ENCODE measurements around the gene KIF3A. TPM values are rescaled to one million over a fixed set of nuclear protein-coding genes. Genes with fewer than 3 reads are reported as not detected.

Gene KIF3A
- total RNA-seq, 1 experiment from 2014 or later, result 6.7 TPM

- in situ Hi-C loops (cut with HindIII; ENCODE audit: low pct_unique_long_range_greater_than_20kb, low sequenced_read_pairs), result no loop called here
- DNase-seq (ENCODE audit: low read depth, low spot score), result no peak
Measured at GRCh38 chr5:132760049-132760420, 22.7 kb upstream of the KIF3A start.

DNA sequence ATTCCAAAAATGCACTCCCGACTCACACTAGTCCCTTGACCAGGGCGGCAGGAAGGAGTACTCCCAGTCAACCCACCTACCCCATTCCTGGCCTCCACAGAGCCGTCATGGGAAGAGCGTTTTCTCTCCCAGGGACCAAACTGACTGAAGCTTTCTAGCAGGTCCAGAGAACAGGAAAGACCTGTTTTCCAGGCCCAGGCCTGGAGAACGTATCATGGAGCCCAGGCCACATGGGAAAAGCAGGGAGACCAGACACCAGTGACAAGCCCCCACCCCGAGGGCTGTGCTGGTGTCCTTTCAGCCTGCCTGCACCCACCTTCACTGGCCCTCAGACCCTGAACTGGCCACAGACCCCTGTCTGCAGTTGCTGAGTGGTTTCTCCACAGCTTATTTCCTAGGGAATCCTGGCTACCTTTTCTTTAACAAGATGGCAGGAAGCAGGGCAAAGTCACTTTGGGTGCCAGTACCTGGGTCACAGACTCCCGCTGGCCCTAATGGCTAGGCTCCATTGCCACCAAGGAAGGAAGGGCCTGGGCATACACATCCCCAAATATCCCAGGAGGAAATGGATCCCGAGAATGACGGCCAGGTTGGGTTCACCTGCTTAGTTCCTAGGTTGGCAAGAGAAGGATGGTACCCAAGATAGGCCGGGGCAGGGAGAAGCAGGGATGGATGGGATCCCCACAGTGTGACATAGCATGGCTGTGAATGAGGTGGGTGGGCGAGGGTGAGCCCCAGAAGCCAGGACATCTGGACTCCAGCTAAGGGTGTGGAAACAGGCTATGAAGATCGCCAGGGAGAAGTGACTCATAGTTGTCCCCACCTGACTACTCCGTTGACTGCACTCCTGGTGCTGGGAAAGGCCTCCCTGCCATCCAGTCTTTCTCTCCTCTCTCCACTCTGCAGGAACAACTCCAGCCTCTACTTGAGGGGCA, 22.0 kb upstream of the KIF3A start:
- in situ Hi-C loops (cut with HindIII; ENCODE audit: low pct_unique_long_range_greater_than_20kb, low sequenced_read_pairs), result no loop called here

DNA sequence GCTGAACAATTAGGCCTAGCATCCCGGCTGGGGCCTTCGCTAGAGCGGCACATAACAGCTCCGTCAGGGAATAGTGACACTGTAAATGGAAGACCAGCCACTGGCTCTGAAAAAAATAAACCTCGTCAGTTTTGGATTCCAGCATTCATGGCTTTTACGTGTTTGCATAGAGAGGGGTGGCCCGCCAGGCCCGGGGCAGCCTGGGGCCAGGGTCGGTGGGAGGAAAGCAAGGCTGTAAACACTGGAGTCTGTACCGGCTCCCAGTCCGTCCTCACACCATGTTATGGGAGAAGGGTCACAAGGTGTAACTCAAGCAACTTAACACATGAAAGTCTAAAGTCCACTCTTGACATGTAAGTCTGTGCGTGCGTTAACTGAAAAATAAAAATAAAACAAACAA, 21.1 kb upstream of the KIF3A start:
- in situ Hi-C loops (cut with HindIII; ENCODE audit: low pct_unique_long_range_greater_than_20kb, low sequenced_read_pairs), result no loop called here
- no peak for DNase-seq (ENCODE audit: low read depth, low spot score)

More for the DNA sequence above, 22.0 kb upstream of the KIF3A start:
- DNase-seq (ENCODE audit: low read depth, low spot score), result no peak

GRCh38 chr5:132756542-132756941, 19.2 kb upstream of the KIF3A start:
- no peak for DNase-seq (ENCODE audit: low read depth, low spot score)
- in situ Hi-C loops (cut with HindIII; ENCODE audit: low pct_unique_long_range_greater_than_20kb, low sequenced_read_pairs), result no loop called here

GRCh38 chr5:132754947-132755346, 17.6 kb upstream of the KIF3A start:
- in situ Hi-C loops (cut with HindIII; ENCODE audit: low pct_unique_long_range_greater_than_20kb, low sequenced_read_pairs), result no loop called here
- DNase-seq (ENCODE audit: low read depth, low spot score), result peak; percentile 49

DNA sequence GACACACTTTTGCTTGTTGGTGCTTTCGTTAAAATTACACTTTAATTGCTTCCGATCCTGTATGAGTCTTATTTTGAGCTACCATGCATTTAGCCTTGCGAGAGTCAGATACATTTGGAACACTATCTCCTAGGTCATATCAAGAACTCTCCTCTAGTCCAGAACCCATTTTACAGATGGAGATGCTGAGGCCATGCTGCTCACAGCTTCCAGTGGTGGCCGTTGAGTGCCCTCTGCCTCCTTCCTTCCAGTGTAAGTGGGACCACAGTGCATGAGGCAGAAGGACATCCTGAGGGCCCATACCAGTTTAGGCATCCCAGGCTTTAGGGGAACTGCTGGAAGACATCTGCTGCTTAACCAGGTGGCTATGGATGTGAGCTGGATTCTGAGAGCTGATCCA, 16.8 kb upstream of the KIF3A start:
- DNase-seq (ENCODE audit: low read depth, low spot score), result no peak
- in situ Hi-C loops (cut with HindIII; ENCODE audit: low pct_unique_long_range_greater_than_20kb, low sequenced_read_pairs), result no loop called here

DNA sequence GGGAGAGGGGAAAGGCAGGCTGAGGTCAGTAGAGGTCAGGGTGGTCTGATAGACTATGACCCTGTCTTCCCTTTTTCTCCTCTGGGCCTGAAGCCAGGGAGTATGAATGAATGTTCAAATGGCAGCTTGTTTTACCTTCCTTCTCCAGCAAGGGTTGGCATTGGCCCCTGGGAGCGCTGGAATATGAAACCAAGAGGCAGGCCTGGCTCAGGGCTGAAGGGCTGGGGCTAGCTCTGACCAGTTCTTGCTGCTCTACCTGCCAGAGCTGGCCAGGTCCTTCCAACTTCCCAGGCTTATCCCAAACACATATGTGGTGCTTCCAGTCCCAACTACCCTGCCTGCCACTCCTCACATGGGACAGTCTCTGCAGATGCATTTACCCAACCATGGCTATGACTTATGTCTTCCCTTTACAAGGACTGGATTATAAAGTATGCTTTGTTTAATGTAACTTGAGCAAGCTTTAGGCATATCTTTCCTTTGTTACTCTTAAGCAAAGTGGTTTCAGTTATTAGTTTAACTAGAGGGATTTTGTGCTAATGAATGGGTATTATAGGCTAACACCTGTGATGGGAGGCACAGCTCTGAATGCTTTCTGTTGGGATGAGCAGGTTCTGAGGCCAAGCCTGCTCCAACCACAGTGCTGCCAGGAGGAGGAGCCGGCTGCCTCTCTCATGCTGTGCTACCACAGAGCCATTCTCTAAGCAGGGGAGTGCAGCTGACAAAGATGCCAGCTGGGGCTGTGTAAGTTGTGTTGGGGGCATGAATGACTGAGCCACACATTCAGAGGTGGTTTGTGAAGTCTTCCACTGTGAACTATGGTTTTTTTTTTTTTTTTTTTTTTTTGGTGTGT, 16.0 kb upstream of the KIF3A start:
- in situ Hi-C loops (cut with HindIII; ENCODE audit: low pct_unique_long_range_greater_than_20kb, low sequenced_read_pairs), result no loop called here
- DNase-seq (ENCODE audit: low read depth, low spot score), result peak; percentile 32

- DNase-seq (ENCODE audit: low read depth, low spot score), result no peak
- in situ Hi-C loops (cut with HindIII; ENCODE audit: low pct_unique_long_range_greater_than_20kb, low sequenced_read_pairs), result no loop called here
Measured at GRCh38 chr5:132752581-132753125, 15.3 kb upstream of the KIF3A start.

- DNase-seq (ENCODE audit: low read depth, low spot score), result no peak
- in situ Hi-C loops (cut with HindIII; ENCODE audit: low pct_unique_long_range_greater_than_20kb, low sequenced_read_pairs), result no loop called here
Measured at GRCh38 chr5:132751971-132752580, 14.7 kb upstream of the KIF3A start.

- in situ Hi-C loops (cut with HindIII; ENCODE audit: low pct_unique_long_range_greater_than_20kb, low sequenced_read_pairs), result no loop called here
- peak; percentile 32 for DNase-seq (ENCODE audit: low read depth, low spot score)
Measured at GRCh38 chr5:132751444-132751843, 14.1 kb upstream of the KIF3A start.

GRCh38 chr5:132750471-132751230, 13.3 kb upstream of the KIF3A start:
- in situ Hi-C loops (cut with HindIII; ENCODE audit: low pct_unique_long_range_greater_than_20kb, low sequenced_read_pairs), result no loop called here
- DNase-seq (ENCODE audit: low read depth, low spot score), result no peak

GRCh38 chr5:132749506-132749905, 12.2 kb upstream of the KIF3A start:
- DNase-seq (ENCODE audit: low read depth, low spot score), result no peak
- in situ Hi-C loops (cut with HindIII; ENCODE audit: low pct_unique_long_range_greater_than_20kb, low sequenced_read_pairs), result no loop called here

DNA sequence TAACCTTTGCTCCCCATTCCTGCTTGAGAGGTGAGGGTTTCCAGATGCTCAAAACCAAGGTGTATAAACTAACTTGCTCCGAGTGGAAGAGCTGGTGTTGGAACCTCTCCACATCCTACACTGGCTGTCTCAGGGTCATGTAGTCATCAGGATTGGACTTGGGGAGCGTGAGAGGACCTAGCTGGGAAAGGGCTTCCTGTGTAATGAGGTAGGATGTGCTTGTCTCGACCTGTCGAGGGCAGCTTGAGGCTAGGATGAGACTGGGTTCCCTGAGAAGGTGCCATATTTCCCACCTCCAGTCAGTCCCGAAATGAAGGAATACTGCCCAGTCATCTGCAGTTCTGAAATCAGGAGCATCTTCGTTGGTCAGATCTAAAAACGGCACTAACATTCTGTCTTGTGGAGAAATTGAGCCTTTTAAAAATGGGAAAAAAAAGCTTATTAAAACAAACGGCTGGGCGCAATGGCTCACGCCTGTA, 11.2 kb upstream of the KIF3A start:
- in situ Hi-C loops (cut with HindIII; ENCODE audit: low pct_unique_long_range_greater_than_20kb, low sequenced_read_pairs), result no loop called here
- DNase-seq (ENCODE audit: low read depth, low spot score), result no peak

GRCh38 chr5:132747616-132748440, 10.5 kb upstream of the KIF3A start:
- in situ Hi-C loops (cut with HindIII; ENCODE audit: low pct_unique_long_range_greater_than_20kb, low sequenced_read_pairs), result no loop called here
- no peak for DNase-seq (ENCODE audit: low read depth, low spot score)

DNA sequence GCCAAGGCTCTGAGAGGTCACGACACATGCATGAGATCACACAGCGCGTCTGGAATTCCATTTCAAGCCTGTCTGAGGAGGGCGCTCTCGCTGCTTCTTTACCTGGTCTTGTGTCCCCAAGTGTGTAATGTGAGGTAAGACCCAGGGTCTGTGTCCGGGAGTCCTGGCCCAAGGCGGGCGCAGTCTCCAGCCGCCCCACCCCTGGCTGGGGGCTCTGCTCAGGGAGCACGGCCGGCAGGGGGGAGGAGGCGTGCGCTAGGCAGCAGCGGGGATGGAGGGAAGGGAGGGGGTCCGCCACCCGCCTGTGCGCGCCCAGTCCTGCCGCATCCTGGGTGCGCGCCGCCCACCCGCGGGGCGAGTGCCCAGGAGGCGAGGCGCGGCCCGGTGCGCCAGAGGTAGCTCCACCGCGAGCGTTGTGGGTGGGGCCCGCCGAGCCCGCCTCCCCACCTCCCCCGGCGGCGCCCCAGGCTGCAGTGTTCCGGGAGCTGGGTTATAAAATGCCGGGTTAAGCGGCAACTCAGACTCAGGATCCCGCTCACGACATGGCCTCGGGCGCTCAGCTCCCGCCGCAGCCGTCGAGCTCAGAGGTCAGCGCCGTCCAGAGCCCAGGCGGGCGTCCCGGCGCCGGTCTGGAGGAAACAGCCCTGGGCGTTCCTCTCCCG, 9.7 kb upstream of the KIF3A start, which contains the start of gene CCNI2:
Gene CCNI2 (plus strand): TSS at position 473 of the 662 bp plus-strand sequence. CDS start 70 bp downstream, at position 543.
- in situ Hi-C loops (cut with HindIII; ENCODE audit: low pct_unique_long_range_greater_than_20kb, low sequenced_read_pairs), result no loop called here
- DNase-seq (ENCODE audit: low read depth, low spot score), result no peak

- in situ Hi-C loops (cut with HindIII; ENCODE audit: low pct_unique_long_range_greater_than_20kb, low sequenced_read_pairs), result no loop called here
- no peak for DNase-seq (ENCODE audit: low read depth, low spot score)
Measured at GRCh38 chr5:132746592-132746953, 9.2 kb upstream of the KIF3A start.
